Measurements from ENCODE around the gene TSEN54.

The TSEN54 gene

DNA sequence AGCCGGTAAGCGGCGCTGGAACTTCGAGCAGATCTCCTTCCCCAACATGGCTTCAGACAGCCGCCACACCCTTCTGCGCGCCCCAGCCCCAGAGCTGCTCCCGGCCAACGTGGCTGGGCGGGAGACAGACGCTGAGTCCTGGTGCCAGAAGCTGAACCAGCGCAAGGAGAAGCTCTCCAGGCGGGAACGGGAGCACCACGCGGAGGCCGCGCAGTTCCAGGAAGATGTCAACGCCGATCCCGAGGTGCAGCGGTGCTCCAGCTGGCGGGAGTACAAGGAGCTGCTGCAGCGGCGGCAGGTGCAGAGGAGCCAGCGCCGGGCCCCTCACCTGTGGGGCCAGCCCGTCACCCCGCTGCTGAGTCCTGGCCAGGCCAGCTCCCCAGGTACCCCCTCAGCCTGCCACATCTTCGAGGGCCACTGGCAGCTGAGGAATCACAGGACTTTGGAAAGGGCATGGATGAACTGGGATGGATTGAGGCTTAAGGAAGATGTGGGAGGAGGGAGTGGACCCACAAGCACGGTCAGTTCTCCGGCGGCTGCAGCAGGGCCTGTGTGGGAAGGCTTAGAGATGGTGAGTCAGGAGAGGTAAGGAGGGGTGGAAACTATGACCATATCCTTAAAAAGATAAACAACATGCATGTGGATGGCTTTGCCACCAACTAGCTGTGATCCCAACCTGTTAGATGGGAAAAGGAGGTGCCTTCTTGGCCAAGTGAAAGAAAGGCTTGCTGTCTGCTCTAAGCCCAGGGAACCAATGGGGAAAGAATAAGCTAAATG is 5.8 kb downstream of the TSEN54 start:
- FAIRE-seq: no peak

GRCh38 chr17:75523647-75524046 is 7.3 kb downstream of the TSEN54 start:
- FAIRE-seq: no peak

GRCh38 chr17:75524269-75524969 is 8.1 kb downstream of the TSEN54 start:
- no peak for FAIRE-seq

DNA sequence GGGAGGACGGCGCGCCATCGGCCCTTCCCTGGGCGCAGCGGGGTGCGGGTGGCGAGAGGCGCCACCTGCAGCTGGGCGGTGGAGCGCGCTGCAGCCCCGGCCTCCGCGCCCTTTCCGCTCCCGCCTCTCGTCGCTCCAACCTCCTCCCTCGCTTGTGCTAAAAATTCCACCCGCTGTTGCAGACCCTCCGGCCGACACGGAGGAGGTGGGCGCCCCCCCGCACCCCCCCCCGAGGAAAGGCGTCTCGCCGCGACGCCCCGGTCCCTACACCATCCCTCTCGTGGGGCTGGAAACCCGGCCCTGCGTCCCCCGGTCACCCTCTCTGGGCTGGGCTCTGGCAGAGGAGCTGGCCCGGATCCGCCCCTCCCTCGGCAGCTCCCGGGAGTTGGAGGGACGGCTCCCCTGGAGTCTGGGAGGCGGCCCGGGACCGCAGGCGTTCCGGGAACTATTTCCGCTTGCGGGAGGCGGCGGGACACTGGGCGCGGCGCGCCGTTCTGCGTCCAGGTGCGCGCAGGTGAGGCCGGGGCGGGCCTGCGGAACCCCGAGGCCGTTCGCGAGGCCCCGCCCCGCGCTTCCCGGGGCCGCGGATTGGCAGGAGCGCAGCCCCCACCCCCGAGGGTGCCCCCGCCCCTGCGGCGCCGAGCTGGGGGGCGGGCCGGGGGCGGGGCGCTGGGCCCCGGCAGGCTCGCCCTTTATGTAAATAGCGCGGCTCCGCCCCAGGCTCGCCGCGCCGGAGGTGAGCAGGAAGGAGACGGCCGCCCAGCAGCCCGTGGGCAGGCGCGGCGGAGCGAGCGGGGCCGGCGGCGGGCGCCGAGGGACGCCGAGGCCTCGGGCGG is 8.9 kb downstream of the TSEN54 start, which contains the start of gene LLGL2:
Gene LLGL2, plus strand, starts transcription at position 728 of the 836 bp plus-strand sequence. CDS start 17,730 bp downstream, outside the sequence.
- no peak for FAIRE-seq

DNA sequence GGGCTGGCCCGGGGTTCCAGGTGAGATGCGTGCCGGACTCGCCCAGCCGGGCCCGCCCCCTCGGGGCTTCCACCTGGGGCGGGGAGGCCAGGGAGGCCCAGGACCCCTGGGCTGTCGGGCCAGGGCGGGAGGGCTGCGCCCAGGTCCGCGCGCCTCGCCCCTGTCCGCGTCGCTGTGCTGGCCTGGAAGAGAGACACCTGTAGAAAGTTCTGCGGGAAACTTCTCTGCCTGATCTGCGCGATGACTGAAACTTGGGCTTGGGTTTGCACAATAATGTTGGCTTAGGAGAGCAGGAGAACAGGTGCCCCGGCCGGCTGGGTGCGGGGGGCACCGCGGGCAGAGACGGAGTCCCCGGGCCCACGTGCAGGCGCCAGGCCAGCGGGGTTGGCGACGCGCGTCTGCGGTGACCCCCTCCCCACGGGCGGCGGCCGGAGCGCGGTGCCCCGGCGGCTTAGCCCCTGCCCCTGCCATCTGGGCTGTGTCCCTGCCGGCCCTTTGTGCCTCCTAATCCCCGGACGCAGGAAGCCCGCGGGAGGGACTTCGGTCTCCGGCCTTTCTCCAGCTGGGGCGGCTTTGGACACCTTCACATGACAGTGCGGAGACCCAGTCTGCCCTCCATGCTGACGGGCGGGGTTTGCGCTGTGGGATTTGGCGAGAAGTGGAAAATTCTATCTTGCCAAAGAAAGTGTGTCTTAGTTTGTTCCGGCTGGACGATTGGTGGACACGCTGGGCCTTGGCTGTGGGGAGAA is 9.7 kb downstream of the TSEN54 start:
- no peak for FAIRE-seq

DNA sequence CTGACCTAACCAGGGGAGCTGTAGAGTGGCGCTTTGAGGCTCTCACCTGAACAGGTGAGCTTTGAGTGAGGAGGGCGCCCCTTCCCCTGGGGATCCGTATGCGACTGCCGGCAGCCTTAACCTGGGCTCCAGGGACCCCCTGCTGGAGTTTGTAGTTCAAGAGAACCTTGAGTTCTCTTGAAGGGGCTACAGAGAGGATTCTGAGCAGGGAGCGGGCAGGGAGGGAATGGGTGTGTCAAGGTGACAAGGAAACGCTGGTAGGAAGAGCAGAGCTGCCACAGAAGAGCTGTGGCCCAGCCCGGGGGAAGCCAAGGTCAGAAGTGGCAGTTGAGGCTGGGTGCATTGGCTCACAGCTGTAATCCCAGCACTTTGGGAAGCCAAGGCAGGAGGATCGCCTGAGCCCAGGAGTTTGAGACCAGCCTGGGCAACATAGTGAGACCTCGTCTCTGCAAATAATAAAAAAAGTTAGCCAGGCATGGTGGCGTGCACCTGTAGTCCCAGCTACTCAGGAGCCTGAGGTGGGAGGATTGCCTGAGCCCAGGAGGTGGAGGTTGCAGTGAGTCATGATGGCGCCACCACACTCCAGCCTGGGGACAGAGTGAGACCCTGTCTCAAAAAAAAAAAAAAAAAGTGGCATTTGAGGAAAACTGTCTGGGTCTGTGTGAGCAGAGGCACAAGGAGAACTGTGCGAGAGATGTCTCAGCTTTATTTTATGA is 10.4 kb downstream of the TSEN54 start:
- no peak for FAIRE-seq

DNA sequence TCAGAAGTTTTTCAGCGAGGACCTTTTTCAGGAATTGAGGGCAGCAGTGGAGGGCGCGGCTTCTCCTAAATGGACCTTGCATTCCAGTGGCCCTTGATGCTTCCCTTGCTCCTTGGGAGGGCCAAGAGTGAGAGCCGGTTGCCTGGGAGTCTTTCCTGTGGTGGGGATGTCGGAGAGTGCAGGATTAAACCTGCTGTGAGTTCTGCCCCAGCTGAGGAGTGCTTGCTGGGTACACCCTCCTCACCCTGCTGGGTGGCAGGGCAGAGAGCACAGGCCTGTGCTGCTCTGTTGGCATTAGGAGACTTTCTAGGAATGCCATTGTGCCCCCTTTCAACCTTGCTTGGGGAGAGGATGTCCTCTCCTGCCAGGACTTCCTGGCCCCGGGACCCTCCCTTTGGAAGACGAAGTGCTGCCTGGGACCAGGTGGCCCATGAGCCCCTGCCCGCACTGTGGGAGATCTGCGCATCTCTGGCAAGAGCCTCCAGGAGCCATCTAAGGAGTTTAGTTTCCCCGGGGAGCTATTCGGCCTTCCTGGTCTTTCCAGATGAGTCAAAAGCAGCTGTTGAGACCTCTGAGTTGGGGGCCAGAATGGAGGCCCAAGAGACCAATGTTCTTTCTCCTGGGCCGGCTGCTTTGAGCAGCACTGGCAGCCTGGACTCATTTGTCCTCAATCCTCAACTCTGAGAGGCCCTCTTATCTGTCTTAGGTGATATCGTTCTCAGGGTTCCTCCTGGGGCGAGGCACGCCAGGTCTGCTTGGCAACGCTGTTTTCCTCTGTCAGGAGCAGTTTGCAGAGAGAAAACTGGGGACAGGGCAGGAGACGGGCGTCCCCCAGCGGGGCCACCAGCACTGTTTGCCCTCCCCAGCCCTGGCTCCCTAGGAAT is 14.8 kb downstream of the TSEN54 start:
- FAIRE-seq: no peak

DNA sequence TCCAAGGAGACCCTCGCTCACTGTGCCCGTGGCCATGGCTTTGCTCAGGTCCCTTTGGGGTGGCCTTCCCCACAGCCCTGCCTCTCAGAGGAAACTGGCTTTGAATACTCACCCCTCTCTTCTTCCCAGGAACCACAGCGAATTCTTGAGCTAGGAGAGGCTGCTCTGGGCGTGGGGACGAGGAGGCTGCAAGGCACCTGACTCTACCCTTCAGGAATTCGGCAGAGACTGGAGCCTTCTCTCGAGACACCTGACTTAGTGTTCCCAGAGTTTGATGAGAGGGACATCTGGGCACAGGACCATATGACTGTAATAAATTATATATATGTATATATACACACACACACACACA is 15.4 kb downstream of the TSEN54 start:
- no peak for FAIRE-seq

- FAIRE-seq: no peak
Measured at GRCh38 chr17:75535119-75535537, 18.8 kb downstream of the TSEN54 start.

GRCh38 chr17:75535871-75536270 is 19.5 kb downstream of the TSEN54 start:
- FAIRE-seq: no peak

DNA sequence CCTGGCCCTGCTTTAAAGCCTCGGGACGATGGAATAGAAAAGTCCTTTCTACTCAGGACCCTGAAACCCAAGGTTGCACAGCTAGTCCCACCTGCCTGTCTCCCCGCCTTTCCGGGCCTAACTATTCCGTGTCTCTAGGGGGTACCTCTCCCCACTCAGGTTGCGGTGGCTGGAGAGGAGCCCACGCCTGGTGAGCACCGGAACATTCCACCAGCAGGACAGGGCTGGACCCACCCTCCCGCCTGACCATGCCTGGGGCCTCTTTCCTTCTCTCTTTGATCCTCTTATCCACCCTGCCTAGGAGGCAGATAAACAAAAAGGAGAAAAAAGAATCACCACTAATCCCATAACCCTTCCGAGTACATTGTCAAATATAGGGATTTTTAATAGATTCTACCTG is 20.0 kb downstream of the TSEN54 start:
- FAIRE-seq: no peak

GRCh38 chr17:75539967-75540729 is 23.8 kb downstream of the TSEN54 start:
- no peak for FAIRE-seq

DNA sequence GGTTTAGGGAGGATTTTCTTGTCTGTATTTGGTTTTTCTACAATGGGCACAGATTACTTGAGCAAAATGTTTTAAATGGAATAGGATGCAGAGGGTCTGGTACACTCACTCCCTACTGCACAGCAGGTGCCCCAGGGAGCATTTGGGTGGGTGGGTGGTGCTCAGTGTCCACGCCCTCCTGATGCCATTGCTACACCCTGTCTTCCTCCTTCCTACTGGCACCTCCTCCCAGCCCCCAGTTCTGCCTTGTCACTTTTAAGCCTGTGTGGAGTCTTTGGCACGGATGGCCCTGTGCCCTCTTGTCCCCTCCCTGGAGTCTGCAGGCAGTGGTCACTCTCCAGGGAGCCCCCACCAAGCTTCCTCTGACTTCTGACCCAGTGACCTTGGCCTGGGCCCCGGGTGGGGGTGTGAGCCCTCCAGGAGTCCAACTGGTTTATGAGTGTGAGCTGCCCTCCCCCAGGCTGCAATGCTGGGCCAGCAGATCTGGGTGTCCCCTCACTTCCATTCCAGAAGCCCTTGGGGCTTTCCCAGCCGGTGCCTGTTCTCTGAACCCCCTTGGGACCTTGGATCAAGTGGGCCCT is 24.7 kb downstream of the TSEN54 start:
- no peak for FAIRE-seq

GRCh38 chr17:75542229-75542628 is 25.9 kb downstream of the TSEN54 start:
- no peak for FAIRE-seq

DNA sequence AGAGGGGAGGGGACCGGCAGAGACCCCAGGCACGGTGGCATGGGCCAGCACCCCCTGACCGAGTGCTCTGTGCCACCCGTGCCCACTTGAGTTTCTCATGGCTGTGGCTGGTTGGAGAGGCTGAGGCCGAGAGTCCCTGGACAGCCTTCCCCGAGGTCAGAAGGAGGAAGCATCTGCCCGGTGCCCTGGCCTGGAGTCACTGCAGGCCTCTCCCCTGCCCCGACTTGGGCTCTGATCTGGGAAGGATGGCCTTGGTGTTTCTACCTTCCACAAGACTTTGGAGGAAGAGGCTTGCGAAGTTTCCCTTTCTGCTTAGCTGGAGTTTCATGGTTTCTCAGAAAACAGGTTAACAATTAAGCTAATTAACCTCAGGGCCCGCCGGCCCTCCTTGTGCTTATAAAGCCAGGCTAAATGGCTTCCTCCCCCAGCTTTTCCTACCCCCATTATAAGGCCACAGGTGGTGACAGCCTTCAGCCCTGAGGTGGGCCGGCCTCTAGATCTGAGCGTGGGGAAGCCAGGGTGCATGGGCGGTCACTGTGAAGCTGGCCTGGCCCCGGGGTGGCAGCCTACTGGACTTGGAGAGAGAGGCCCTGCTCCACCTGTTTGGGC is 26.5 kb downstream of the TSEN54 start:
- no peak for FAIRE-seq

GRCh38 chr17:75544250-75544649 is 27.9 kb downstream of the TSEN54 start:
- no peak for FAIRE-seq

DNA sequence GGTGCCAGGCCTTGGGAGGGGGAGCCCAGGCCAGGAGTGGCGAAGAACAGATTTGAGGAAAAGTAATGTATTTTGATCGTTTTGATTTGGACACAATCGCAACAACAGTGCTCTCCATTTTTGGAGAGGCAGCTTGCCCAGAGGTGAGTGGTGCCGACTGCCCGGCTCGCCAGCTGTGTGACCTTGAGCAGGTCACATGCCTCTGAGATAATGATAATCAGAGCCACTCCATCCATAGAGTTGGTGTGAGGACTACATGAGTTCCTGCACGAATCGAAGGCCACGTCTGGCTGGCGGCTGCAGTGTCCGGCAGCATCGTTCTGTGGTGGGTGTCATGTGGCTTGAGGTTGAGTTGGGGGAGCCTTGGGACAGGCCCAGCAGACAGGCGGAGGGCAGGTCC is 29.9 kb downstream of the TSEN54 start:
- no peak for FAIRE-seq

DNA sequence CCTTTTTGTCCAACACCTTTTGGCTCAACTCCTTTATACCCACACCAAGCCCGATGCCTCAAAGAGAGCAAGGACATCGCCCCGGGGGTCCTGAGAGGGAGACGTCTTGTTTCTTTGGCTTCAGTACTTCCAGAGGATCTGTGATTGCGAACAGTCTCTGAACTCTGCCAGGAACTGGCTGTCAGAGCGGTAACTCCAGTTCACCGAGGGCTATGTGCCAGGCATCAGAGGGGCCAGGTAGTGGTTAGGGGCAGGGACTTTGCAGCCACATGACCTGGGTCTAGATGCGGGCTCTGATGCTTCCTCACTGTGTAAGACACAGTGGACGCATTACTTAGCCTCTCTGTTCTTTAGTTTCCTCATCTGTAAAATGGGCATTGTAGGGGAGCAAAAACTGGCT is 30.8 kb downstream of the TSEN54 start:
- FAIRE-seq: no peak

GRCh38 chr17:75548813-75549212 is 32.5 kb downstream of the TSEN54 start:
- no peak for FAIRE-seq

Measured in A204.1 (cell line).